Ectodermal cell (in vitro differentiated cells): Measurements from ENCODE around the gene ANKFY1.
"Not testable (repeated sequence)": the region's sequence is repeated elsewhere in the genome, so short reads cannot be mapped to it uniquely, and the experiment has no call there.

Source experiments
- H3K27ac ChIP-seq: 2 replicates; pipeline ENCODE4 v1.7.0; 2013; ENCODE audit warnings: mild to moderate bottlenecking, low read depth, low read length; ENCODE audit not compliant: insufficient read depth, poor library complexity, severe bottlenecking
- H3K27me3 ChIP-seq: 2 replicates; pipeline ENCODE4 v1.7.0; 2013; ENCODE audit warnings: mild to moderate bottlenecking, low read length; ENCODE audit not compliant: insufficient read depth, control insufficient read depth, poor library complexity, severe bottlenecking
- H3K36me3 ChIP-seq: one replicate; pipeline ENCODE4 v1.7.0; 2013; ENCODE audit warnings: low read length; ENCODE audit not compliant: control insufficient read depth, insufficient read depth
- H3K4me1 ChIP-seq: one replicate; pipeline ENCODE4 v1.7.0; 2013; ENCODE audit warnings: low read length; ENCODE audit not compliant: control insufficient read depth, insufficient read depth
- H3K4me3 ChIP-seq: 2 replicates; pipeline ENCODE4 v1.7.0; 2013; ENCODE audit warnings: low read depth, low read length, control low read depth; ENCODE audit not compliant: insufficient read depth
- H3K9me3 ChIP-seq: 2 replicates; pipeline ENCODE4 v1.7.0; 2013; ENCODE audit warnings: mild to moderate bottlenecking, low read length, moderate library complexity; ENCODE audit not compliant: control insufficient read depth
- WGBS, 2 experiments: methylation state at CpG; one replicate each; pipeline ENCODE4 v1.1.7; 2013; ENCODE audit warnings: missing lambda C conversion rate in 2 of 2; 5-methylcytosine and 5-hydroxymethylcytosine counted together

ANKFY1 gene

GRCh38 chr17:4261452-4261851 is 2.3 kb downstream of the ANKFY1 start:
- Histone ChIP-seq H3K36me3 (peaks cover 13% of the 10 kb centered on the region), H3K9me3 (peaks cover 3% of the 10 kb centered on the region), H3K27me3 (no peaks in the 10 kb centered on the region), H3K4me3 (no peak overlapping the region), H3K4me1 (peaks cover 5% of the 10 kb centered on the region), H3K27ac (no peak overlapping the region)
- 65 to 73% methylated on average over 8 of the region's 8 CpGs for WGBS, 2 experiments

DNA sequence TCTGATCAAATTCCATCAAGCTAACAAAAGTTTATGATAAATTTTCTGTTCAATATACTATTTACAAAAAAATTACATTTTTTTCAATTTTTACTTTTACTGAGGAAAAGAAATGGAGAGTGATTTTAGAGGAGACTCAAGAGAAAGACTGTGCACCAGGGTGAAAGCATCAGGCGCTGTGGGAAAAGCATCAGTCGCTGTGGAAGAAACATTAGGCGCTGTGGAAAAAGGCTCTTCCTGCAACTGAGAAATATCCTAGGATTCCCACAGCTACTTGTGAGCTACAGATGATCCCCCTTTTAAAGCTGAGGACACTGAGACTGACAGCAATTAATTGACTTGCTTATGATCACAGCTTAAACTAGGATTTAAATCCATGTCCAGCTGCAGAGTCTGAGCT is 4.9 kb downstream of the ANKFY1 start:
- H3K4me1 ChIP-seq: peaks cover 5% of the 10 kb centered on the region
- no peak overlapping the region for H3K27ac ChIP-seq
- H3K4me3 ChIP-seq: no peak overlapping the region
- H3K9me3 ChIP-seq: peaks cover 3% of the 10 kb centered on the region
- 97 to 98% methylated on average over 3 of the region's 3 CpGs for WGBS, 2 experiments
- H3K36me3 ChIP-seq: peaks cover 13% of the 10 kb centered on the region
- H3K27me3 ChIP-seq: no peaks in the 10 kb centered on the region

DNA sequence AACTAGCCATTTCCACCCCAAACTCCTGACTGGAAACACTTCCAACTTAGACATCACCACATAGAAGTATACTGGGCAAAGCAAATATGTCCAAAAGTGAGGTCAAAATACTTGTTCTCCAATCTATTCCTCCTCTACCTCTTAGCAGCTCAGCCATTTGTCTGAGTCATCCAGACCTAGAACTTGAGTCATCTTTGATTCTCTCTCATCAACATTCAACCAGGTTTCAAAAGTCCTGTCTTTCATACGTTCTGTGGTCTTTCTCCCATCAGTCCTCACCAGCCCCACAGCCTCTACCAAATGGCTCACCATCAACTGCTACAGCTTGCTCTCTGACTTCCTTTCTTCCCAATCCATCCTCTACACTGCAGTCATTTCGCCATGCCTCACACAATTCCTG is 6.8 kb downstream of the ANKFY1 start:
- Histone ChIP-seq H3K36me3 (peaks cover 13% of the 10 kb centered on the region), H3K4me1 (no peaks in the 10 kb centered on the region), H3K27ac (no peak overlapping the region), H3K9me3 (peaks cover 3% of the 10 kb centered on the region), H3K4me3 (no peak overlapping the region), H3K27me3 (no peaks in the 10 kb centered on the region)
- 91% methylated on average over 2 of the region's 2 CpGs for WGBS, 2 experiments

DNA sequence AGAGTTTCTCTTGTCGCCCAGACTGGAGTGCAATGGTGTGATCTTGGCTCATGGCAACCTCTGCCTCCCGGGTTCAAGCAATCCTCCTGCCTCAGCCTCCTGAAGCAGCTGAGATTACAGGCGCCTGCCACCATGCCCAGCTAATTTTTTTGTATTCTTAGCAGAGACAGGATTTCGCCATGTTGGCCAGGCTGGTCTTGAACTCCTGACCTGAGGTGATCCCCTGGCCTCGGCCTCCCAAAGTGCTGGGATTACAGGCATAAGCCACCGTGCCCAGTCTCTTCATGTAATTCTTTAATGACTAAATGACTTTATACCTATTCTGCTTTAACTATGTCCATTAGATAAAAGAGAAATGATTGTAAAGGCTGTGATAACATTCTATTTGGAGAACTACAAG is 8.5 kb downstream of the ANKFY1 start:
- H3K27me3 ChIP-seq, H3K9me3 ChIP-seq, H3K27ac ChIP-seq, H3K4me3 ChIP-seq, H3K36me3 ChIP-seq, H3K4me1 ChIP-seq: not testable (repeated sequence)
- WGBS, 2 experiments: 92 to 93% methylated on average over 6 of the region's 6 CpGs

DNA sequence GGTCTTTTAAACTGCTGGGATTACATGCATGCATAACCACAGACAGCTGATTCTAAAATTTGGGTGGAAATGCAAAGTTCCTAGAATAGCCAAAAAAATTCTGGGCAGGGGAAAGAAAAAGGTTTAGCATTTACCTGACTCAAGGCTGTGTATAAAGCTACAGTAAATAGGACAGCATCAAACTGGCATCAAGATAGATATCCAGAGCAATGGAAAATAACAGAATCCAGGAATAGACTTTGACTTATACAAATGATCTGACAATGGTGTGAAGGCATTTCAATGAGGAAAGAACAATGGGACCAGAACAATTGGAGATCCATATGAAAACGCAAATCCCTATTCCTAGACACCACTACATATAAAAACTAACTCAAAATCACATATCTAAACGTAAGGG is 12.9 kb downstream of the ANKFY1 start:
- Histone ChIP-seq H3K27ac (no peak overlapping the region), H3K36me3 (no peaks in the 10 kb centered on the region), H3K4me1 (peaks cover 5% of the 10 kb centered on the region), H3K4me3 (no peak overlapping the region), H3K27me3 (no peaks in the 10 kb centered on the region), H3K9me3 (no peaks in the 10 kb centered on the region)
- WGBS, 2 experiments: 86 to 88% methylated on average over 2 of the region's 2 CpGs

GRCh38 chr17:4249452-4250029 is 14.2 kb downstream of the ANKFY1 start:
- Histone ChIP-seq H3K4me3 (no peak overlapping the region), H3K27me3 (no peaks in the 10 kb centered on the region), H3K9me3 (no peaks in the 10 kb centered on the region), H3K36me3 (no peaks in the 10 kb centered on the region), H3K4me1 (peaks cover 5% of the 10 kb centered on the region), H3K27ac (no peak overlapping the region)
- 64 to 65% methylated on average over 4 of the region's 4 CpGs for WGBS, 2 experiments

GRCh38 chr17:4248504-4249277 is 15.1 kb downstream of the ANKFY1 start:
- no peaks in the 10 kb centered on the region for H3K9me3 ChIP-seq
- peaks cover 5% of the 10 kb centered on the region for H3K4me1 ChIP-seq
- no peaks in the 10 kb centered on the region for H3K27me3 ChIP-seq
- no peaks in the 10 kb centered on the region for H3K36me3 ChIP-seq
- H3K4me3 ChIP-seq: no peak overlapping the region
- 96% methylated on average over 7 of the region's 7 CpGs for WGBS, 2 experiments
- H3K27ac ChIP-seq: no peak overlapping the region

GRCh38 chr17:4247971-4248388 is 15.8 kb downstream of the ANKFY1 start:
- Histone ChIP-seq H3K27me3 (no peaks in the 10 kb centered on the region), H3K9me3 (no peaks in the 10 kb centered on the region), H3K36me3 (no peaks in the 10 kb centered on the region), H3K27ac (no peak overlapping the region), H3K4me3 (no peak overlapping the region), H3K4me1 (peaks cover 5% of the 10 kb centered on the region)
- WGBS, 2 experiments: 81 to 82% methylated on average over 11 of the region's 11 CpGs

GRCh38 chr17:4247361-4247970 is 16.3 kb downstream of the ANKFY1 start:
- Histone ChIP-seq H3K27ac (no peak overlapping the region), H3K27me3 (no peaks in the 10 kb centered on the region), H3K4me3 (no peak overlapping the region), H3K9me3 (no peaks in the 10 kb centered on the region), H3K4me1 (peaks cover 5% of the 10 kb centered on the region), H3K36me3 (no peaks in the 10 kb centered on the region)
- WGBS, 2 experiments: 93 to 96% methylated on average over 5 of the region's 5 CpGs

DNA sequence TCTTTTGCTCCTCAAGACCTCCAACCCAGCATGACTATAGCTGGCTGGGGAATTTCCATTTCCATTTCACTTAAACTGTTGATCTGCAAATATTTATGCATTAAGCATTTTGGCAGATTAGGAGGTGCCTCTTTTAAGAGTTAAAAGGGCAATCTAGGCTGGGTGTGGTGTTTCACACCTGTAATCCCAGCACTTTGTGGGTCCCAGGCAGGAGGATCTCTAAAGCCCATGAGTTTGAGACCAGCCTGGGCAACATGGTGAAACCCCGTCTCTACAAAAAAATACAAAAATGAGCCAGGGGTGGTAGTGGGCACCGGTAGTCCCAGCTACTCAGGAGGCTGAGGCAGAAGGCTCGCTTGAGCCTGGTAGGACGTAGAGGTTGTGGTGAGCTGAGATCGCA is 17.1 kb downstream of the ANKFY1 start:
- Histone ChIP-seq H3K4me1 (peaks cover 5% of the 10 kb centered on the region), H3K27me3 (no peaks in the 10 kb centered on the region), H3K9me3 (no peaks in the 10 kb centered on the region), H3K27ac (no peak overlapping the region), H3K36me3 (peaks cover 4% of the 10 kb centered on the region), H3K4me3 (no peak overlapping the region)
- 95 to 96% methylated on average over 5 of the region's 5 CpGs for WGBS, 2 experiments
